ENCODE data around the gene LETMD1.

LETMD1 gene

GRCh38 chr12:51080136-51080535 is 32.0 kb downstream of the LETMD1 start:
- CTCF ChIA-PET, result interaction anchor here (1.1 kb wide), 1 partner anchor 10 kb away, joined by 3 read pairs; no protein-coding TSS in a partner anchor
- TF ChIP-seq CTCF (IDR thresholded peaks at IDR 0.05; ENCODE audit: control extremely low read depth, extremely low read depth, low read depth, missing control alignments), result no peak
- POLR2A ChIA-PET, result no interaction called here
- DNase-seq (ENCODE audit: extremely low spot score), result no peak

- TF ChIP-seq CTCF (IDR thresholded peaks at IDR 0.05; ENCODE audit: control extremely low read depth, extremely low read depth, low read depth, missing control alignments), result no peak
- POLR2A ChIA-PET, result interaction anchor here (0.7 to 1.4 kb wide), 4 partner anchors 8 to 969 kb away, joined by 3 to 4 read pairs (median 3); partner anchors contain the start of genes COX14 and DAZAP2
- DNase-seq (ENCODE audit: extremely low spot score), result no peak
- CTCF ChIA-PET, result interaction anchor here (0.9 kb wide), 1 partner anchor 171 kb away, joined by 3 read pairs; no protein-coding TSS in a partner anchor
Measured at GRCh38 chr12:51081421-51081820, 33.3 kb downstream of the LETMD1 start.

- no peak for DNase-seq (ENCODE audit: extremely low spot score)
- no peak for TF ChIP-seq CTCF (IDR thresholded peaks at IDR 0.05; ENCODE audit: control extremely low read depth, extremely low read depth, low read depth, missing control alignments)
- ChIA-PET CTCF (interaction anchor here (1.3 to 1.8 kb wide), 3 partner anchors 9 to 259 kb away, joined by 4 to 6 read pairs (median 5); no protein-coding TSS in a partner anchor), POLR2A (interaction anchor here (0.6 to 2.1 kb wide), 42 partner anchors 8 to 950 kb away, joined by 3 to 18 read pairs (median 4); partner anchors contain the start of genes DAZAP2, DIP2B and POU6F1)
Measured at GRCh38 chr12:51082561-51083125, 34.5 kb downstream of the LETMD1 start.

- ChIA-PET POLR2A (interaction anchor here (0.6 to 2.1 kb wide), 56 partner anchors 9 to 1996 kb away, joined by 3 to 18 read pairs (median 4); partner anchors contain the start of genes ATF1, DAZAP2, DIP2B and POU6F1), CTCF (interaction anchor here (1.3 to 1.8 kb wide), 3 partner anchors 9 to 258 kb away, joined by 4 to 6 read pairs (median 5); no protein-coding TSS in a partner anchor)
- DNase-seq (ENCODE audit: extremely low spot score), result peak; percentile 99
- no peak for TF ChIP-seq CTCF (IDR thresholded peaks at IDR 0.05; ENCODE audit: control extremely low read depth, extremely low read depth, low read depth, missing control alignments)
Measured at GRCh38 chr12:51083126-51083833, 35.2 kb downstream of the LETMD1 start, which contains the start of gene CSRNP2. Gene CSRNP2 (minus strand): TSS chr12:51083596. CDS start chr12:51076561, 7,035 bp downstream.

GRCh38 chr12:51085757-51086156 is 37.6 kb downstream of the LETMD1 start:
- POLR2A ChIA-PET, result no interaction called here
- DNase-seq (ENCODE audit: extremely low spot score), result no peak
- no peak for TF ChIP-seq CTCF (IDR thresholded peaks at IDR 0.05; ENCODE audit: control extremely low read depth, extremely low read depth, low read depth, missing control alignments)
- CTCF ChIA-PET, result interaction anchor here (0.7 to 1.4 kb wide), 4 partner anchors 9 to 37 kb away, joined by 3 to 7 read pairs (median 3); no protein-coding TSS in a partner anchor

GRCh38 chr12:51086933-51087332 is 38.8 kb downstream of the LETMD1 start:
- TF ChIP-seq CTCF (IDR thresholded peaks at IDR 0.05; ENCODE audit: control extremely low read depth, extremely low read depth, low read depth, missing control alignments), result no peak
- DNase-seq (ENCODE audit: extremely low spot score), result no peak
- ChIA-PET CTCF (interaction anchor here (1.2 to 1.4 kb wide), 2 partner anchors 13 to 255 kb away, joined by 4 to 5 read pairs; no protein-coding TSS in a partner anchor), POLR2A (no interaction called here)
